GM23338 (cell line): Measurements from ENCODE around the gene CLEC4G.

ENCODE experiments used
- CREB1 ChIP-seq: fragments of 250-450 bp; sonication (Bioruptor Pico); IDR thresholded peaks from 2 replicates; pipeline ENCODE4 v1.5.0; 2020; ENCODE audit warnings: low read depth, mild to moderate bottlenecking, moderate library complexity
- CTCF ChIP-seq, 2 experiments: fragments of 200-600 bp in 1 of 2; sonication (generic) in 1 of 2; conservative IDR thresholded peaks; 2 replicates each; pipeline versions ENCODE4 v1.5.1 to v1.6.1; 2016 to 2017; ENCODE audit warnings: antibody characterized with exemption in 2 of 2, low read depth in 2 of 2, mild to moderate bottlenecking in 2 of 2, moderate library complexity in 1 of 2
- ETS1 ChIP-seq: IDR thresholded peaks from 2 replicates; pipeline ENCODE4 v1.6.1; 2016; ENCODE audit warnings: antibody characterized with exemption
- EZH2 ChIP-seq: fragments of 200-600 bp; sonication (generic); IDR thresholded peaks from one replicate; pipeline ENCODE4 v1.8.0; 2017; ENCODE audit warnings: antibody characterized with exemption, mild to moderate bottlenecking, low read depth; ENCODE audit not compliant: unreplicated experiment
- EZH2phosphoT487 ChIP-seq: fragments of 200-600 bp; sonication (generic); IDR thresholded peaks from one replicate; pipeline ENCODE4 v1.8.1; 2018; ENCODE audit warnings: antibody characterized with exemption; ENCODE audit not compliant: unreplicated experiment
- NANOG ChIP-seq: IDR thresholded peaks from 2 replicates; pipeline ENCODE4 v1.6.1; 2016; ENCODE audit warnings: antibody characterized with exemption, borderline replicate concordance
- POLR2AphosphoS5 ChIP-seq: IDR thresholded peaks from 2 replicates; pipeline ENCODE4 v1.6.1; 2016; ENCODE audit warnings: antibody characterized with exemption, low read depth
- REST ChIP-seq: IDR thresholded peaks from one replicate; pipeline ENCODE4 v1.6.1; 2018; ENCODE audit warnings: antibody characterized with exemption; ENCODE audit not compliant: unreplicated experiment
- ZNF114 ChIP-seq: fragments of 250-450 bp; sonication (Bioruptor Pico); IDR thresholded peaks from 2 replicates; pipeline ENCODE4 v1.5.0; 2020; ENCODE audit warnings: mild to moderate bottlenecking, moderate library complexity
- ZNF462 ChIP-seq: fragments of 250-450 bp; sonication (Bioruptor Pico); IDR thresholded peaks from 2 replicates; pipeline ENCODE4 v1.5.0; 2020; ENCODE audit warnings: mild to moderate bottlenecking, moderate library complexity

- no peak for TF ChIP-seq CTCF (conservative IDR thresholded peaks at IDR 0.05; ENCODE audit: low read depth in 2 of 2)
- TF ChIP-seq NANOG = no peak
- no peak for TF ChIP-seq EZH2phosphoT487
- no peak for TF ChIP-seq REST
- TF ChIP-seq EZH2 = no peak
- no peak for TF ChIP-seq CREB1 (CRISPR knock-in tag)
- TF ChIP-seq POLR2AphosphoS5 = no peak
- TF ChIP-seq ZNF462 (CRISPR knock-in tag) = no peak
- no peak for TF ChIP-seq ETS1
- TF ChIP-seq ZNF114 (CRISPR knock-in tag) = no peak
Observed at GRCh38 chr19:7742991-7743390, 11.1 kb upstream of the CLEC4G start.
